Measurements from ENCODE around the gene SLC10A1. TPM values are rescaled to one million over a fixed set of nuclear protein-coding genes. Genes with fewer than 3 reads are reported as not detected.

The SLC10A1 gene
- total RNA-seq, 1 experiment from 2014 or later = not detected

- Histone ChIP-seq H3K9me3 (ENCODE audit: control insufficient read depth, low read depth, low read length) (no peaks in the 10 kb centered on the region), H2BK5ac (ENCODE audit: insufficient read length, low read length) (no peak overlapping the region), H3K56ac (ENCODE audit: insufficient read length, low read depth, low read length) (no peak overlapping the region), H2AK5ac (ENCODE audit: insufficient read length, low read length) (no peak overlapping the region), H3K23me2 (ENCODE audit: insufficient read length, low read depth, low read length, poor library complexity, severe bottlenecking) (peaks cover 6% of the 10 kb centered on the region), H2BK20ac (ENCODE audit: low read depth, low read length, poor library complexity, severe bottlenecking) (no peak overlapping the region), H4K91ac (ENCODE audit: insufficient read length, low read depth, low read length) (no peak overlapping the region), H3K9ac (ENCODE audit: extremely low read depth, insufficient read length, low read length) (no peak overlapping the region), H3T11ph (ENCODE audit: low read length) (no peak overlapping the region), H4K5ac (ENCODE audit: insufficient read length, low read depth, low read length) (no peak overlapping the region), H3K79me1 (ENCODE audit: insufficient read depth, low read depth, low read length, poor library complexity, severe bottlenecking) (peaks cover 6% of the 10 kb centered on the region), H3K4ac (ENCODE audit: low read depth, low read length) (no peak overlapping the region), H3K4me1 (ENCODE audit: insufficient read depth, low read length) (no peaks in the 10 kb centered on the region), H3K18ac (ENCODE audit: insufficient read length, low read depth, low read length) (no peak overlapping the region), H4K8ac (replicated peaks; ENCODE audit: insufficient read length, low read depth, low read length) (no peak overlapping the region), H3K27ac (ENCODE audit: insufficient read length, low read depth, low read length) (no peak overlapping the region), H3K27me3 (ENCODE audit: insufficient read depth, low read length) (no peaks in the 10 kb centered on the region), H3K14ac (ENCODE audit: insufficient read depth, low read length) (no peak overlapping the region), H3K4me2 (ENCODE audit: insufficient read depth, insufficient read length, low read length) (no peak overlapping the region), H2BK12ac (ENCODE audit: insufficient read length, low read depth, low read length) (no peak overlapping the region), H2BK120ac (ENCODE audit: low read depth, low read length, poor library complexity, severe bottlenecking) (no peak overlapping the region), H4K20me1 (ENCODE audit: control insufficient read depth, insufficient read depth, insufficient read length) (no peaks in the 10 kb centered on the region), H3K79me2 (ENCODE audit: insufficient read depth, low read length) (peaks cover 3% of the 10 kb centered on the region; the same call in 1 of the 2 replicates), H2AFZ (ENCODE audit: low read length) (no peak overlapping the region), H2BK15ac (ENCODE audit: low read depth, low read length) (no peak overlapping the region), H3K23ac (ENCODE audit: insufficient read length, low read depth, low read length) (no peak overlapping the region)
- no peak for TF ChIP-seq CTCF (conservative IDR thresholded peaks at IDR 0.05)
- H3K27me3 Mint-ChIP-seq (ENCODE audit: low read depth) = no peaks in the 10 kb centered on the region; the same call in none of the 2 replicates
- H3K27ac Mint-ChIP-seq = peak overlapping the region in 2 of 3 experiments; percentile 7 to 24; a peak in 1 of 7 replicates
- peaks cover 19 to 29% of the 10 kb centered on the region in 2 experiments for H3K4me1 Mint-ChIP-seq
- H3K4me3 Mint-ChIP-seq = no peak overlapping the region
- no CpG with 5 or more reads among the region's 3 CpGs for WGBS (ENCODE audit: extremely low coverage, insufficient read length, low lambda C conversion rate)
- no peaks in the 10 kb centered on the region for H3K9me3 Mint-ChIP-seq
- H3K36me3 Mint-ChIP-seq (ENCODE audit: insufficient read depth in 1 of 3, low read depth in 3 of 3) = peaks cover 64 to 79% (median 78%) of the 10 kb centered on the region in 3 experiments
- DNase-seq = no peak
Observed at GRCh38 chr14:69770559-69770958, 26.5 kb downstream of the SLC10A1 start.

Measured in H9 (cell line).